GM06990 (cell line): Measurements from ENCODE around the gene SCN5A.
"Not testable (repeated sequence)": the region's sequence is repeated elsewhere in the genome, so short reads cannot be mapped to it uniquely, and the experiment has no call there.

Source experiments
- DNase-seq: peaks from one replicate; pipeline ENCODE4 v3.0.0-alpha.2; 2011; ENCODE audit not compliant: insufficient read length; ENCODE audit errors: extremely low read depth
- H3K27me3 ChIP-seq: replicated peaks from 2 replicates; pipeline ENCODE4 v1.6.0; 2011; ENCODE audit warnings: low read length; ENCODE audit not compliant: control insufficient read depth, insufficient read depth
- H3K36me3 ChIP-seq: 2 replicates; pipeline ENCODE4 v1.5.1; 2011; ENCODE audit warnings: low read length; ENCODE audit not compliant: control insufficient read depth, insufficient read depth
- H3K4me3 ChIP-seq: replicated peaks from 2 replicates; pipeline ENCODE4 v1.5.1; 2011; ENCODE audit warnings: low read depth, mild to moderate bottlenecking, control low read depth, low read length
- CTCF ChIP-seq: IDR thresholded peaks from 2 replicates; pipeline ENCODE4 v1.5.1; 2011; ENCODE audit warnings: low read length, control low read depth, mild to moderate bottlenecking, inconsistent platforms; ENCODE audit not compliant: insufficient read depth, poor library complexity, severe bottlenecking

SCN5A gene

GRCh38 chr3:38567498-38567897, 82.0 kb downstream of the SCN5A start:
- Histone ChIP-seq H3K36me3 (no peaks in the 10 kb centered on the region), H3K4me3 (no peak overlapping the region), H3K27me3 (no peaks in the 10 kb centered on the region)
- no peak for DNase-seq
- no peak for TF ChIP-seq CTCF

- not testable (repeated sequence) for H3K27me3 ChIP-seq, DNase-seq, H3K36me3 ChIP-seq, H3K4me3 ChIP-seq
Measured at GRCh38 chr3:38566794-38567193, 82.7 kb downstream of the SCN5A start.

- DNase-seq = no peak
- TF ChIP-seq CTCF = no peak
- H3K4me3 ChIP-seq = no peak overlapping the region
- H3K27me3 ChIP-seq = no peaks in the 10 kb centered on the region
- no peaks in the 10 kb centered on the region for H3K36me3 ChIP-seq
Measured at GRCh38 chr3:38566215-38566528, 83.3 kb downstream of the SCN5A start.

GRCh38 chr3:38565339-38566214, 83.9 kb downstream of the SCN5A start:
- no peak for TF ChIP-seq CTCF
- Histone ChIP-seq H3K4me3 (no peak overlapping the region), H3K36me3 (no peaks in the 10 kb centered on the region), H3K27me3 (no peaks in the 10 kb centered on the region)
- DNase-seq = no peak

DNA sequence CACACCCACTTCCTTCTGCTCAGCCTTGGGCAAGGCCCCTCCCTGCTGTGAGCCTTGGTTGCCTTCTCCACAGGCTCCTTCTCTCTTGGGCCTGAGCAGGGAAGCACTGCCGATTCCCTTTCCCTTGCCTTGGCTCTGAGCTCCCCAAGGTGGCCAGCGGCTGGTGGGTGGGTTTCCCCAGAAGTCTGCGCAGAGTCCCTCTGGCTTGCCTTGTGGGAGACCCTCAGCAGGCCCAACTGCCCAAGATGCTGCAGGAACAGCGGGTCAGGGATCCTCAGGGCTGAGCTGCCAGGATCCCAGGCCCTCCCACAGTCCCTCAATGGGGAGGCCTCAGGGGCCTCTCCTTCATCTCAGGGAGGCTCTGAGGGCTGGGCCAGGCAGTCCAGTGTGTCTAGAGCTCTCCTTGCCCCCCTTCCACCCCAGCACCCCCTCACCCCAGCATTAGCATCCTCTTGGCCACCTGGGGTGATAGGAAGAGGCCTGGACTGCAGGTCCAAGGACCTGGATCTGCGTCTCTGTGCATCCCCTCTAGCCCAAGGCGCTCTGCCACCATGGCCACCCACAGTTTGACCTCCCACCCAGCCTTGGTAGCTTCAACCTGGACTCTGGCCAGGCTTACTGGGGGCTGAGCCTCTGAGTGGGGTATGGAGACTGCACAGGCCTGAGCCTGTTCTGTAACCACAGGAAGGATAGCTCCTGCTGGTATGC, 84.7 kb downstream of the SCN5A start:
- no peak overlapping the region for H3K4me3 ChIP-seq
- no peak for TF ChIP-seq CTCF
- H3K27me3 ChIP-seq = no peaks in the 10 kb centered on the region
- no peaks in the 10 kb centered on the region for H3K36me3 ChIP-seq
- no peak for DNase-seq

DNA sequence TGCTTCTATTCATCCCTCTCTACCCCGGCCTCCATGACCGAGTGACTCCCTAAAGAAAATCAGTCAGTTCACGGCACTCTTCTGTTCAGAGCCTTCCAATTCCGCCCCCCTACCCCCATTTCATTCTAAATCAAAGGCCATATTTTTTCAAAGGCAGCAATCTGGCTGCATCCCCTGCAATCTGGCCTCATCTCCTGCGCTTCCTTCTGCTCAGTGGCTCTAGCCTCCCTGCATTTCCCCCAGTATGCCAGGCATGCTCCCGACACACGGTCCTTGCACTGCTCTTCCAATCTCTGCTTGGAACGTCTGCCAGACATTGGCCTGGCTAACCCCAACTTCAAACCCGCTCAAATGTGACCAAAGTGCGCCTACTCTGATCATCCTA, 85.6 kb downstream of the SCN5A start:
- Histone ChIP-seq H3K36me3 (no peaks in the 10 kb centered on the region), H3K27me3 (no peaks in the 10 kb centered on the region), H3K4me3 (no peak overlapping the region)
- no peak for TF ChIP-seq CTCF
- no peak for DNase-seq
